ENCODE results near the gene TMEM117.
"Not testable (repeated sequence)": the region's sequence is repeated elsewhere in the genome, so short reads cannot be mapped to it uniquely, and the experiment has no call there.

Gene TMEM117

GRCh38 chr12:43858991-43859390 is 23.1 kb downstream of the TMEM117 start:
- H3K4me3 Mint-ChIP-seq = no peak overlapping the region
- H3K9me3 Mint-ChIP-seq = no peaks in the 10 kb centered on the region
- H3K4me1 Mint-ChIP-seq (ENCODE audit: low read depth) = no peaks in the 10 kb centered on the region

GRCh38 chr12:43861015-43861839 is 25.3 kb downstream of the TMEM117 start:
- no peak overlapping the region for H3K4me3 Mint-ChIP-seq

More at GRCh38 chr12:43858991-43859390, 23.1 kb downstream of the TMEM117 start:
- Mint-ChIP-seq H3K27ac (no peak overlapping the region), H3K27me3 (ENCODE audit: low read depth) (peaks cover 4% of the 10 kb centered on the region), H3K36me3 (ENCODE audit: low read depth) (no peaks in the 10 kb centered on the region)

GRCh38 chr12:43861840-43862150 is 25.9 kb downstream of the TMEM117 start:
- no peaks in the 10 kb centered on the region for H3K36me3 Mint-ChIP-seq (ENCODE audit: low read depth)
- peaks cover 4% of the 10 kb centered on the region for H3K27me3 Mint-ChIP-seq (ENCODE audit: low read depth)
- H3K4me3 Mint-ChIP-seq = no peak overlapping the region
- H3K4me1 Mint-ChIP-seq (ENCODE audit: low read depth) = no peaks in the 10 kb centered on the region
- no peak overlapping the region for H3K27ac Mint-ChIP-seq
- H3K9me3 Mint-ChIP-seq = no peaks in the 10 kb centered on the region

More at GRCh38 chr12:43861015-43861839, 25.3 kb downstream of the TMEM117 start:
- Mint-ChIP-seq H3K27me3 (ENCODE audit: low read depth) (peaks cover 4% of the 10 kb centered on the region), H3K9me3 (no peaks in the 10 kb centered on the region), H3K36me3 (ENCODE audit: low read depth) (no peaks in the 10 kb centered on the region), H3K27ac (no peak overlapping the region), H3K4me1 (ENCODE audit: low read depth) (no peaks in the 10 kb centered on the region)

GRCh38 chr12:43863770-43864366 is 28.0 kb downstream of the TMEM117 start:
- peaks cover 4% of the 10 kb centered on the region for H3K27me3 Mint-ChIP-seq (ENCODE audit: low read depth)
- no peaks in the 10 kb centered on the region for H3K9me3 Mint-ChIP-seq
- no peak overlapping the region for H3K27ac Mint-ChIP-seq
- H3K4me1 Mint-ChIP-seq (ENCODE audit: low read depth) = no peaks in the 10 kb centered on the region
- no peak overlapping the region for H3K4me3 Mint-ChIP-seq
- no peaks in the 10 kb centered on the region for H3K36me3 Mint-ChIP-seq (ENCODE audit: low read depth)

GRCh38 chr12:43864557-43864956 is 28.7 kb downstream of the TMEM117 start:
- H3K9me3 Mint-ChIP-seq; H3K27ac Mint-ChIP-seq; H3K36me3 Mint-ChIP-seq (ENCODE audit: low read depth); H3K4me1 Mint-ChIP-seq (ENCODE audit: low read depth); H3K27me3 Mint-ChIP-seq (ENCODE audit: low read depth); H3K4me3 Mint-ChIP-seq: not testable (repeated sequence)

GRCh38 chr12:43869184-43869583 is 33.3 kb downstream of the TMEM117 start:
- H3K27me3 Mint-ChIP-seq (ENCODE audit: low read depth) = peaks cover 7% of the 10 kb centered on the region
- no peaks in the 10 kb centered on the region for H3K4me1 Mint-ChIP-seq (ENCODE audit: low read depth)
- no peaks in the 10 kb centered on the region for H3K36me3 Mint-ChIP-seq (ENCODE audit: low read depth)
- H3K4me3 Mint-ChIP-seq = no peak overlapping the region
- no peak overlapping the region for H3K27ac Mint-ChIP-seq
- no peaks in the 10 kb centered on the region for H3K9me3 Mint-ChIP-seq

GRCh38 chr12:43869765-43870164 is 33.9 kb downstream of the TMEM117 start:
- not testable (repeated sequence) for H3K4me3 Mint-ChIP-seq; H3K4me1 Mint-ChIP-seq (ENCODE audit: low read depth); H3K9me3 Mint-ChIP-seq; H3K27me3 Mint-ChIP-seq (ENCODE audit: low read depth); H3K36me3 Mint-ChIP-seq (ENCODE audit: low read depth); H3K27ac Mint-ChIP-seq

- H3K27ac Mint-ChIP-seq; H3K36me3 Mint-ChIP-seq (ENCODE audit: low read depth); H3K4me3 Mint-ChIP-seq; H3K4me1 Mint-ChIP-seq (ENCODE audit: low read depth); H3K27me3 Mint-ChIP-seq (ENCODE audit: low read depth); H3K9me3 Mint-ChIP-seq: not testable (repeated sequence)
Observed at GRCh38 chr12:43871258-43871657, 35.4 kb downstream of the TMEM117 start.

GRCh38 chr12:43872396-43872795 is 36.5 kb downstream of the TMEM117 start:
- H3K4me1 Mint-ChIP-seq (ENCODE audit: low read depth) = no peaks in the 10 kb centered on the region
- no peaks in the 10 kb centered on the region for H3K9me3 Mint-ChIP-seq
- no peak overlapping the region for H3K4me3 Mint-ChIP-seq
- no peak overlapping the region for H3K27ac Mint-ChIP-seq
- no peaks in the 10 kb centered on the region for H3K36me3 Mint-ChIP-seq (ENCODE audit: low read depth)
- peaks cover 7% of the 10 kb centered on the region for H3K27me3 Mint-ChIP-seq (ENCODE audit: low read depth)

- Mint-ChIP-seq H3K36me3 (ENCODE audit: low read depth) (no peaks in the 10 kb centered on the region), H3K27me3 (ENCODE audit: low read depth) (peaks cover 4% of the 10 kb centered on the region), H3K9me3 (no peaks in the 10 kb centered on the region), H3K27ac (no peak overlapping the region), H3K4me1 (ENCODE audit: low read depth) (no peaks in the 10 kb centered on the region), H3K4me3 (no peak overlapping the region)
Observed at GRCh38 chr12:43878050-43878449, 42.2 kb downstream of the TMEM117 start.

GRCh38 chr12:43880547-43880946 is 44.7 kb downstream of the TMEM117 start:
- no peak overlapping the region for H3K4me3 Mint-ChIP-seq
- no peak overlapping the region for H3K27ac Mint-ChIP-seq
- H3K4me1 Mint-ChIP-seq (ENCODE audit: low read depth) = no peaks in the 10 kb centered on the region
- H3K36me3 Mint-ChIP-seq (ENCODE audit: low read depth) = no peaks in the 10 kb centered on the region
- H3K27me3 Mint-ChIP-seq (ENCODE audit: low read depth) = no peaks in the 10 kb centered on the region
- H3K9me3 Mint-ChIP-seq = no peaks in the 10 kb centered on the region

- no peak overlapping the region for H3K4me3 Mint-ChIP-seq
- no peak overlapping the region for H3K27ac Mint-ChIP-seq
- H3K9me3 Mint-ChIP-seq = no peaks in the 10 kb centered on the region
- H3K36me3 Mint-ChIP-seq (ENCODE audit: low read depth) = no peaks in the 10 kb centered on the region
- H3K4me1 Mint-ChIP-seq (ENCODE audit: low read depth) = no peaks in the 10 kb centered on the region
- H3K27me3 Mint-ChIP-seq (ENCODE audit: low read depth) = no peaks in the 10 kb centered on the region
Observed at GRCh38 chr12:43882578-43883178, 46.8 kb downstream of the TMEM117 start.

- H3K9me3 Mint-ChIP-seq = no peaks in the 10 kb centered on the region
- no peak overlapping the region for H3K4me3 Mint-ChIP-seq
- H3K27me3 Mint-ChIP-seq (ENCODE audit: low read depth) = no peaks in the 10 kb centered on the region
- H3K27ac Mint-ChIP-seq = no peak overlapping the region
- H3K36me3 Mint-ChIP-seq (ENCODE audit: low read depth) = no peaks in the 10 kb centered on the region
- no peaks in the 10 kb centered on the region for H3K4me1 Mint-ChIP-seq (ENCODE audit: low read depth)
Observed at GRCh38 chr12:43883311-43883710, 47.4 kb downstream of the TMEM117 start.

GRCh38 chr12:43883748-43884147 is 47.9 kb downstream of the TMEM117 start:
- H3K4me3 Mint-ChIP-seq = no peak overlapping the region
- no peaks in the 10 kb centered on the region for H3K27me3 Mint-ChIP-seq (ENCODE audit: low read depth)
- no peaks in the 10 kb centered on the region for H3K4me1 Mint-ChIP-seq (ENCODE audit: low read depth)
- H3K9me3 Mint-ChIP-seq = no peaks in the 10 kb centered on the region
- no peaks in the 10 kb centered on the region for H3K36me3 Mint-ChIP-seq (ENCODE audit: low read depth)
- H3K27ac Mint-ChIP-seq = no peak overlapping the region

GRCh38 chr12:43884683-43885410 is 49.0 kb downstream of the TMEM117 start:
- Mint-ChIP-seq H3K9me3 (no peaks in the 10 kb centered on the region), H3K4me3 (no peak overlapping the region), H3K36me3 (ENCODE audit: low read depth) (no peaks in the 10 kb centered on the region), H3K4me1 (ENCODE audit: low read depth) (no peaks in the 10 kb centered on the region), H3K27me3 (ENCODE audit: low read depth) (no peaks in the 10 kb centered on the region), H3K27ac (no peak overlapping the region)
